PC-3 (cell line): Measurements from ENCODE around the gene ACOT8. TPM values are rescaled to one million over a fixed set of nuclear protein-coding genes. Genes with fewer than 3 reads are reported as not detected.

ENCODE experiments used
- ATAC-seq: fragments of 200-7000 bp; cut with Tn5 transposase; 2 replicates; pipeline ENCODE4 v1.9.1; 2020; ENCODE audit warnings: mild to moderate bottlenecking, moderate library complexity
- BruUV-seq: library from RNA; stranded (reverse); fragments of 400-500 nt; replicated peaks from 2 replicates; lab custom pipeline; 2021; lab: Mats Ljungman, UMichigan
- CTCF ChIA-PET: fragments of 300-600 bp; sonication (Branson Sonifier 250); formaldehyde crosslinking; loops from one replicate; lab custom pipeline; 2022; ENCODE audit warnings: antibody characterized with exemption; lab: Charles Lee
- POLR2A ChIA-PET: fragments of 300-600 bp; sonication (Branson Sonifier 250); formaldehyde crosslinking; loops from one replicate; lab custom pipeline; 2022; ENCODE audit warnings: antibody characterized with exemption; ENCODE audit not compliant: unreplicated experiment; lab: Charles Lee
- DNase-seq: peaks from one replicate; pipeline ENCODE4 v3.0.0-alpha.2; 2015
- H2AFZ ChIP-seq: fragments of 300-600 bp; sonication (generic); 2 replicates; pipeline ENCODE4 v1.6.0; 2016; ENCODE audit warnings: antibody characterized with exemption, low read length
- H3F3A ChIP-seq: fragments of 300-600 bp; sonication (generic); one replicate; pipeline ENCODE4 v1.6.0; 2017; ENCODE audit warnings: antibody characterized with exemption, low read length, control low read depth, mild to moderate bottlenecking; ENCODE audit not compliant: unreplicated experiment
- H3K27ac ChIP-seq: fragments of 300-600 bp; sonication (generic); 2 replicates; pipeline ENCODE4 v1.5.1; 2016; ENCODE audit warnings: mild to moderate bottlenecking, low read length
- H3K27me3 ChIP-seq: fragments of 300-600 bp; sonication (generic); 2 replicates; pipeline ENCODE4 v1.6.1; 2016; ENCODE audit warnings: low read length, mixed read lengths
- H3K36me3 ChIP-seq: fragments of 300-600 bp; sonication (generic); 2 replicates; pipeline ENCODE4 v1.6.1; 2016; ENCODE audit warnings: low read depth, mixed run types, low read length, mixed read lengths
- H3K4me1 ChIP-seq: fragments of 300-600 bp; sonication (generic); 2 replicates; pipeline ENCODE4 v1.5.1; 2016; ENCODE audit warnings: low read length; ENCODE audit not compliant: insufficient read depth
- H3K4me2 ChIP-seq: fragments of 300-600 bp; sonication (generic); 2 replicates; pipeline ENCODE4 v1.6.0; 2016; ENCODE audit warnings: low read length
- H3K4me3 ChIP-seq: fragments of 300-600 bp; sonication (generic); 2 replicates; pipeline ENCODE4 v1.5.1; 2016; ENCODE audit warnings: mild to moderate bottlenecking, low read length, mixed read lengths
- H3K79me2 ChIP-seq: fragments of 300-600 bp; sonication (generic); 2 replicates; pipeline ENCODE4 v1.6.1; 2017; ENCODE audit warnings: low read length, mixed read lengths
- H3K9ac ChIP-seq: fragments of 300-600 bp; sonication (generic); 2 replicates; pipeline ENCODE4 v1.6.0; 2016; ENCODE audit warnings: mild to moderate bottlenecking, low read length
- H3K9me2 ChIP-seq: fragments of 300-600 bp; sonication (generic); replicated peaks from 2 replicates; pipeline ENCODE4 v1.6.1; 2016; ENCODE audit warnings: mixed run types, low read length, mixed read lengths
- H3K9me3 ChIP-seq: fragments of 300-600 bp; sonication (generic); 2 replicates; pipeline ENCODE4 v1.6.1; 2016; ENCODE audit warnings: low read length, mixed read lengths
- H4K20me1 ChIP-seq: fragments of 300-600 bp; sonication (generic); 2 replicates; pipeline ENCODE4 v1.6.1; 2016; ENCODE audit warnings: low read length, mixed read lengths
- CTCF ChIP-seq: fragments of 300-600 bp; sonication (generic); conservative IDR thresholded peaks from 2 replicates; pipeline ENCODE4 v1.5.1; 2017; ENCODE audit warnings: antibody characterized with exemption, low read depth, mild to moderate bottlenecking, low read length
- EZH2 ChIP-seq: fragments of 300-600 bp; sonication (generic); IDR thresholded peaks from one replicate; pipeline ENCODE4 v1.6.1; 2017; ENCODE audit warnings: antibody characterized with exemption, mild to moderate bottlenecking, low read length; ENCODE audit not compliant: unreplicated experiment
- EZH2phosphoT487 ChIP-seq: fragments of 300-600 bp; sonication (generic); IDR thresholded peaks from 2 replicates; pipeline ENCODE4 v1.6.1; 2018; ENCODE audit warnings: mild to moderate bottlenecking, antibody characterized with exemption, low read length, borderline replicate concordance
- intact Hi-C: fragments of 100-400 bp; cut with micrococcal nuclease; formaldehyde crosslinking; loops from 2 replicates; pipeline ENCODE4 v1.9.0; 2023
- total RNA-seq: library from RNA; depleted of rRNA; stranded (reverse); fragments of >200 nt; gene quantifications from 2 replicates; pipeline ENCODE4 v1.2.3, GENCODE V29; 2014

ACOT8 gene
- total RNA-seq, 1 experiment from 2014 or later: 58.8 TPM

GRCh38 chr20:45818239-45818638 is 39.0 kb downstream of the ACOT8 start:
- Histone ChIP-seq H3K9ac (no peak overlapping the region), H3K9me3 (no peaks in the 10 kb centered on the region), H3K4me2 (no peak overlapping the region), H2AFZ (no peak overlapping the region), H3F3A (peaks cover 11% of the 10 kb centered on the region), H3K4me3 (no peak overlapping the region), H4K20me1 (peaks cover 11% of the 10 kb centered on the region; the same call in 1 of the 2 replicates), H3K36me3 (peaks cover 29% of the 10 kb centered on the region), H3K79me2 (peaks cover 26% of the 10 kb centered on the region), H3K9me2 (no peaks in the 10 kb centered on the region), H3K27ac (no peak overlapping the region), H3K27me3 (no peaks in the 10 kb centered on the region), H3K4me1 (peaks cover 38% of the 10 kb centered on the region; the same call in 1 of the 2 replicates)
- DNase-seq (no peak), ATAC-seq (no peak)
- ChIA-PET POLR2A (no interaction called here), CTCF (no interaction called here)
- no peak for TF ChIP-seq EZH2
- no peak for TF ChIP-seq EZH2phosphoT487
- no peak for TF ChIP-seq CTCF
- BruUV-seq: no TSS peak
- intact Hi-C loops: loop anchor here (10.0 kb wide), 1 partner anchor 117 kb away; the partner anchor contains the start of gene PCIF1

- H3K79me2 ChIP-seq: peaks cover 33% of the 10 kb centered on the region
- CTCF ChIA-PET: no interaction called here
- H3K9me3 ChIP-seq: no peaks in the 10 kb centered on the region
- peak; percentile 45 for DNase-seq
- no TSS peak for BruUV-seq
- H3K4me3 ChIP-seq: no peak overlapping the region
- POLR2A ChIA-PET: interaction anchor here (0.6 kb wide), 1 partner anchor 932 kb away, joined by 3 read pairs; the partner anchor contains the start of gene YWHAB
- H3F3A ChIP-seq: peaks cover 11% of the 10 kb centered on the region
- H3K4me1 ChIP-seq: peaks cover 32% of the 10 kb centered on the region; the same call in 1 of the 2 replicates
- 0 out of 2 replicates have a peak overlapping the region, but pooled peaks have one; percentile 1 for H3K27ac ChIP-seq
- H3K27me3 ChIP-seq: no peaks in the 10 kb centered on the region
- H2AFZ ChIP-seq: no peak overlapping the region
- peaks cover 11% of the 10 kb centered on the region; the same call in 1 of the 2 replicates for H4K20me1 ChIP-seq
- peaks cover 30% of the 10 kb centered on the region for H3K36me3 ChIP-seq
- intact Hi-C loops: loop anchor here (10.0 kb wide), 1 partner anchor 117 kb away; the partner anchor contains the start of gene PCIF1
- no peak; the same call in 1 of the 2 replicates for ATAC-seq
- no peak overlapping the region for H3K4me2 ChIP-seq
- H3K9me2 ChIP-seq: no peaks in the 10 kb centered on the region
- TF ChIP-seq EZH2phosphoT487: no peak
- no peak for TF ChIP-seq CTCF
- no peak for TF ChIP-seq EZH2
- no peak overlapping the region for H3K9ac ChIP-seq
These were observed 39.6 kb downstream of the ACOT8 start for GRCh38 chr20:45817376-45818194.

- H3K4me1 ChIP-seq: peaks cover 32% of the 10 kb centered on the region
- H3K4me2 ChIP-seq: no peak overlapping the region
- ATAC-seq: no peak
- H3F3A ChIP-seq: peaks cover 11% of the 10 kb centered on the region
- no peaks in the 10 kb centered on the region for H3K9me3 ChIP-seq
- no peaks in the 10 kb centered on the region for H3K27me3 ChIP-seq
- peaks cover 30% of the 10 kb centered on the region for H3K36me3 ChIP-seq
- no peak overlapping the region for H2AFZ ChIP-seq
- DNase-seq: no peak
- H3K9ac ChIP-seq: no peak overlapping the region
- H3K4me3 ChIP-seq: no peak overlapping the region
- H3K27ac ChIP-seq: no peak overlapping the region
- ChIA-PET POLR2A (interaction anchor here (0.6 to 0.8 kb wide), 2 partner anchors 17 to 932 kb away, joined by 3 read pairs; partner anchors contain the start of gene YWHAB), CTCF (no interaction called here)
- intact Hi-C loops: loop anchor here (10.0 kb wide), 1 partner anchor 118 kb away; the partner anchor contains the start of gene PCIF1
- no peak for TF ChIP-seq CTCF
- no peak for TF ChIP-seq EZH2phosphoT487
- TF ChIP-seq EZH2: no peak
- H3K79me2 ChIP-seq: peaks cover 35% of the 10 kb centered on the region
- H4K20me1 ChIP-seq: peaks cover 11% of the 10 kb centered on the region; the same call in 1 of the 2 replicates
- no peaks in the 10 kb centered on the region for H3K9me2 ChIP-seq
- no TSS peak for BruUV-seq
These were observed 40.2 kb downstream of the ACOT8 start for GRCh38 chr20:45816951-45817350.
